GM21619 (cell line): ENCODE measurements around the gene PEX3.

ENCODE experiments used
- ATAC-seq: cut with Tn5 transposase; IDR thresholded peaks from one replicate; pipeline ENCODE4 v1.9.1; 2021; ENCODE audit not compliant: unreplicated experiment

The PEX3 gene

DNA sequence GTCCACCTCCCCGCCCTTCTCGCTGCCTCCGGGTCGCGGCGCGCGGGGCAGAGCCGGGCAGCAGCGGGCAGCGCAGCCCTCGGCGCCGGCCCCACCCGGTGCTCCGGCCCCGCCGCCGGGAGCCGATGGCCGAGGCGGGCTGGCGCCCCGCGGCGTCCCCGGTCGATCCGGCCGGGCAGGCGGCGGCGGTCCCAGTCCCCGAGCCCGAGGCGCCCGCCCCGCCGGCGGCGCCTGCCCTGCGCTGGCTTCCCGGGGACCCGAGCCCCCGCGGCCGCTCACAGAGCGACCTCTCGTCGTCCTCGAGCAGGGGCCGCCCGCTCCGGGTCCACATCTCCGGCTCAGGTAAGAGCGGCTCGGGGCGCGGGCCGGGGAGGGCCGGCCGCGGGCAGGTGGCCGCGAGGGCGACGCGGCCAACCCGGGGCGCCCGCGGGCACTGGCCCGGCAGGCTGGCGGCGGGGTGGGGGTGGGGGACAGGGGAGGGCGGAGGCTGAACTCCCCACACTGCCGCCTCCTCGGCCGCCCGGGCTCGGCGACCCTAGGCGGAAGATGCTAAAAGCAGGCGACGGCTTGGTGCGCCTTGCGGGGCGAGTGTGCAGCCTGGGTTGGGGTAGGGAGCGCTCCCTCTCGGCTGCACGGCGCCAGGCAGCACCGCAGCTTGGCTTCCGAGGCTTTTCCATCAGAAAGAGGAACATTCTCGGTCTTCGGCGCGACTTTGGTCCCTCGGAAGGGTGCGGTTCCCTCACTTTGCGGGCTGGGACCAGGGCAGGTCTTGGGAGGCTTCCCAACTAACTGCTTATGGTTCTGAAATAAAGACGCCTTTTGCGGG is 86.5 kb downstream of the PEX3 start:
- peak; percentile 54 for ATAC-seq

DNA sequence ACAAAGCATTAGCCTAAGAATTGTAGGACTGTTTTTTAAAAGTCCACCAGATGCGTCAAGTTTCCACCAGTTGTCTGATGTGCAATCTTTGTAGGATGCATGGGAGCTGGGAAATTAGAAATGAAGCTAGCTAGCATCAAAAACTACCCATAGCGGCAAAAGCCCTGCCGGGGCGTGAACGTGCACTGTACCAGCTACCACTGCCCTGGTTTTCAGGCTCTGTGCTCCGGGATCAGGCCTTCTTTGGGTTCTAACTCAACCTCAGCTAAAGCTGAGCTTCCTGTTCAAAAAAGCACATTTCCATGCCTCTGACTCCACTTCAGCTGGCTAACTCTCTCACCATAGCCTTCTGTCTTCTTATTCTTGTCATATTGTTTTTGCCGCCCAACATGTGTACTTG is 87.8 kb downstream of the PEX3 start:
- ATAC-seq: no peak

DNA sequence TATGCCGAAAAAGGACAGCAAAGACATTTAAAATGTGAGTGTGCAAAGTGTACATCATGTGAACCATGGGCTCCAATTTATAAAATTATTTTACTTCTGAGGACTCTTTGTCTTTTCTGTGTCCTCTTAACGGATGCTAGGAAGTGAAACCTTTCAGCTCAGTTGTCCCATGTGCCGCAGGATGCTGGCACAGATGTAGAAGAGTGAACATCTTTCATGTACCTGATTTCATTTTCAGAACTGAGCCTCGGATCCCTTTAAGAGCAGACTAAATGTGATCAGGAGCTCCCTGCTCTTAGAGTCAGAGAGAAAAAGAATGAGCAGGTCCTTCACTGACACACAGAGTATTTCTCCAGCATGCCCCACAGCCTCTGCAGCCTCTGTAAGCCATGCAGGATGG is 88.5 kb downstream of the PEX3 start:
- ATAC-seq: no peak

DNA sequence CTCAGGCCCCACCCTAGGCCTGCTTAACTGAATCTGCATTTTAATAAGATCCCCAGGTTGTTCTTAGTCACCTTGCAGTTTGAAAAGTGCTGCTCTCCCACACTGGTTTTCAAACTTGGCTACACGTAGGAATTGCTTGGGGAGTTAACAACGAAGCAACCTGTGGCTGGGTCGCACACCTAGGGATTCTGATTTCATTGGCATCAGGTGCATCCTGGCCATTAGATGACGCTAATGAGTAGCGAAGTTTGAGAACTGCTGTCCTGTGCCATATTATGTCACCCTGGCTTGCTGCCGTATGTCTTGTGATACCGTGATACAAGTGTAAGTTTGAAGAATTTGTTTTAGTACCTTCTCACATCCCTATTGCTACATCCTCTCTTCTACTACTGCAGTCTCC is 89.1 kb downstream of the PEX3 start:
- no peak for ATAC-seq

DNA sequence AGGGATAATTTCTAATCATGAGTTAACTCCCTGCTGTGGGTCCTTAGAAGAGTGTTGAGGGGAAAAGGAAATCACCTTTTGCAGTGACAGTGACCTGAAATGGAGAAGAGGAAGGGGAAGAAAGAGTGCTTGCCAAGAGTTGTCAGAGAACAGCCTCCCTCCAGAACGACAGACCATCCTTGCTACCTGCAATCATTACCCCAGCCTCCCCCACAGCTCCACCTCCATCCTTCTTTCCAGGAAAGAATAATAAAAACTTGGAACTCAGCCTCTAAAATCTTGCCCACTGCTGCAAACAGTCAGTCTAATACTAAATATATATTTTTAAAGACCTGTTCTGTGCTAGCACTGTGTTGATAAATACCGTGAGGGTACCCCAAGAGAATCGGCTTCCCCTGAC is 89.6 kb downstream of the PEX3 start:
- no peak for ATAC-seq
